ENCODE measurements around the gene A3GALT2.
"Not testable (repeated sequence)": the region's sequence is repeated elsewhere in the genome, so short reads cannot be mapped to it uniquely, and the experiment has no call there.

Gene A3GALT2

GRCh38 chr1:33317946-33318345 is 3.0 kb downstream of the A3GALT2 start:
- no peak for DNase-seq

- DNase-seq, result no peak
These were observed 3.5 kb downstream of the A3GALT2 start for GRCh38 chr1:33317354-33317753.

DNA sequence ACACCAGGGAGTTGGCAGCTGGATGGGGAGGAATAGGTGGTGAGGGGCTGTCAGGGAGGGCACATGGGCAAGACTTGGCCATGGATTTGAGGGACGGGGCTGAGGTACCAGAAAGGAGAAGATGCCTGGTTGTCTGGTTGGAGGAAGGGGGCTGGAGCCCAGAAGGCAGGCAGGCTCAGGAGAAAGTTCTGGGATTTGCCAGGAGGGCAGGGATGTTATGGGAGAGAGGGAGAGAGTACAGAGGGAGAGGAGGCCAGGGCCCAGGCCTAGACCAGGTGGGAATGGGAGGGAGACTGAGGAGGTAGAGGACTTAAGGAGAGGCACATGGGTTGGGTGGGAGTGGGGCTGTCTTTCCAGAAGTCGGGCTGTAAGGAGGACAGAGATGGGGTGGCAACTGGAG is 4.3 kb downstream of the A3GALT2 start:
- no peak for DNase-seq

GRCh38 chr1:33314416-33314815 is 6.5 kb downstream of the A3GALT2 start:
- no peak for DNase-seq

GRCh38 chr1:33312413-33312749 is 8.5 kb downstream of the A3GALT2 start:
- no peak for DNase-seq

DNA sequence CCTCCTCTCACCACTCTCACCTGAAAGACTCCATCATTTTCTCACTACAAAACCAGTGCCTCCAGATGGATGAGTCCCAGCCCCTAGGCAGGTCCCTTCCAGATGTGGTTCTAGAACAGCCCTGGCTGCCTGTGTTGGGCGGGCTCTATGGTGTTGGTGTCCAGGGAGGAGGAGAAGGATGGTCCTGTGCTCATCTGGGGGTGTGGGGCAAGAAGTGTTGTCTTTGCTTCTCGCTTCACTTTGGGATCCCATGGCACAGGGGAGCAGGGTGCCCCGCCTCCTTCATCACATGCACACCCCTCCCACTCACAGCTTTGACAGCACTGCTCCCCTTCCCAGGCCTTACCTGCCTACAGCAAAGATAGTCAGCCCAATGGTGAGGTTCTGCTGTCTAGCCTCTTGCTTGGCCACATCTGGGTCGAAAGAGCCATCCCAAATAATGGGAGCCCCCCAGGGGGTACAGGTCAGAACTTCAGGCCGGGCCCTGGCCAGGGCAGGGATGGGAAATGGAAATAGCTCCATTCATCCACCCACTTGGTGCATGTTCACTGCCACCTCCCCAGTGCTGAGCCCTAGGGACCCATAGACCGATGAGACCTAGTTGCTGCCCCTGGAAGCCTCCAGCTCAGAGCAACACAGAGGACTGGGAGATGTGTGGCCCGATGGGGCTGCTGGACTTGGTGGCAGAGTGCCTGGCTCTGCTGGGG is 9.0 kb downstream of the A3GALT2 start:
- no peak for DNase-seq

GRCh38 chr1:33310702-33311101 is 10.2 kb downstream of the A3GALT2 start:
- DNase-seq, result no peak

GRCh38 chr1:33309351-33309750 is 11.5 kb downstream of the A3GALT2 start:
- DNase-seq, result not testable (repeated sequence)

- DNase-seq, result no peak
These were observed 13.4 kb downstream of the A3GALT2 start for GRCh38 chr1:33307494-33307864.

DNA sequence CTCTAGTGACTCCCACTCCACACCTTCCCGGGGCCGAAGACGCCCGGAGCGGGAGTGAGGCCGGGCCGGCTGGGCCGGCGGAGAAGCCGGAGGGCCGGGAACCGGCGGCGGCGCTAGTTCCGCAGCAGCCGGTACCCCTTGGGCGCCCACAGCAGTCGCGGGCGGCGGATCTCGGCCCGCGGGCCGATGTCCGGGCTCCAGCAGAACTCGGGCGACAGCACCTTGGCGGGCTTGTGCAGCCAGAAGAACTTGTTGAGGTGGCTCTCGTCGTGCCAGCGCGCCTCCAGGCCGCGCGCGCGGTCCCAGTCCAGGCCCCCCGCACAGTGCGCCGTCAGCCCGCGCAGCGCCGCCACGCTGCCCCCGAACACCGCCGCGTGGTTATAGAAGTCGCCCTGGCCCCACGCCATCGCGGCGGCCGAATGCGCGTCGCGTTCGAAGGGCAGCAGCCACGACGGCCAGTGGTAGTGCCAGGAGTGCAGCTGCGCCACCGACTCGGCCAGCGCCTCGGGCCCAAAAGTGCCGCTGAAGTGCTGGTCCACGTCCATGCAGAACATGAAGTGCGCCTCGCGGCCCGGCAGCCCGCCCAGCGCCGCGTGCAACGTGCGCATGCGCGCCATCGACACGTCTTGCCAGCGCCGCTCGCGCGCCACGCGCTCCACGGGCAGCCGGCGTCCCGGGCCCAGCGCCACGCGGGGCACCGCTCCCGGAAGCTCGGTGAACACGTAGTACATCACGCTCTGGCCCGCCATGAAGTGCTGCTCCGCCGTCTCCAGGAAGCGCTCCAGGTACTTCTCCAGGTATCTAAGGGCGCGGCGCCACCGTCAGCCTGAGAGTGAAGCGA is 14.0 kb downstream of the A3GALT2 start:
- DNase-seq, result peak in 4 of 58 donors; percentile 5 to 35 (median 12)

- no peak for DNase-seq
These were observed 14.9 kb downstream of the A3GALT2 start for GRCh38 chr1:33305816-33306652.

GRCh38 chr1:33305016-33305415 is 15.9 kb downstream of the A3GALT2 start:
- no peak for DNase-seq

DNA sequence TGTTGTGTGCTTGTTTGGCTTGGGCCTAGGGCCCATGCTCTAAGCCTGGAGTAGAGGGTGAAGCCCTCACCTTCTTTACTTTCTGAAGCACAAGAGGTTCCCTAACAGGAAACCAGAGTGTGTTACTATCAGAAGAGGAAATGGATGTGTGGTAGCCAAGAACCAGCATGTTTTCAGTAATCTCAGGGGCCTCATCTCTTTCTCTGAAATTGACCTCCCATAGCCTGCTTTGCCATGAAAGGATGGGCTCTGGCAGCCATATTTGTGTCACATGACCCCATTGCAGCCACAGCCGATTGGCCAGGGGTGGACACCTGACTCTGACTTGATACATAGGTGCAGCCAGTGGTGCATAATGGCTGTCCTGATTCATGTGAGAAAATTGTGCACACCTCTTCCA is 18.6 kb downstream of the A3GALT2 start:
- DNase-seq, result no peak

DNA sequence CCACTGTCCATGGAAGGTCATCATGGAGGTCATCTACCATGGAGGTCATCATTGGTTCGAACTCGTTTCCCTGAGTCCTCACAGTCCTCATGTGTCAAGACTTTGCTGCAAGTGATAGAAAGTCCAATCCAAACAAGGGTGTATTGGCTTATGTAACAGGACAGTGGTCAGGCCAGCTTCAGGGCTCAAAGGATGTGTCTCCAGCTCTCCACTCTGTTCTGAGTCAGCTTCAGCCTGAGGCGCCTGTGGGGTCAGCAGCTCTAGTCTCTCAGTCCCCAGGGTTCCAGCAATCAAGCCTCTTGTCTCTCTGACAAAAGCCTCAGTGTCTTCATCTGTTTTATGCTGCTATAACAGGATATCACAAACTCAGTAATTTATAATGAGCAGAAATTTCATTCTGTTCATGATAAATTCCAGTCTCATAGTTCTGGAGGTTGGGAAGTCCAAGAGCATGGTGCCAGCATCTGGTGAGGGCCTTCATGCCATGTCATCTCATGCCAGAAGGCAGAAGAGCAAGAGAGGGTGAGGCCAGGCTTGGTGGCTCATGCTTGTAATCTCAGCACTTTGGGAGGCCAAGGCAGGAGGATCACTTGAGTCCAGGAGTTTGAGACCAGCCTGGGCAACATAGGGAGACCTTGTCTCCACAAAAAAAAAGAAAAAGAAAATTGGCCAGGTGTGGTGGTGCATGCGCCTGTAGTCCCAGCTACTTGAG is 19.5 kb downstream of the A3GALT2 start:
- no peak for DNase-seq

- peak in 6 of 58 donors; percentile 14 to 57 (median 20) for DNase-seq
These were observed 20.2 kb downstream of the A3GALT2 start for GRCh38 chr1:33300673-33301072.

- DNase-seq, result no peak
These were observed 21.3 kb downstream of the A3GALT2 start for GRCh38 chr1:33299461-33300155.

- peak in 34 of 58 donors; percentile 8 to 57 (median 20) for DNase-seq
These were observed 22.1 kb downstream of the A3GALT2 start for GRCh38 chr1:33298623-33299277.

GRCh38 chr1:33297911-33298622 is 22.8 kb downstream of the A3GALT2 start:
- no peak for DNase-seq

DNA sequence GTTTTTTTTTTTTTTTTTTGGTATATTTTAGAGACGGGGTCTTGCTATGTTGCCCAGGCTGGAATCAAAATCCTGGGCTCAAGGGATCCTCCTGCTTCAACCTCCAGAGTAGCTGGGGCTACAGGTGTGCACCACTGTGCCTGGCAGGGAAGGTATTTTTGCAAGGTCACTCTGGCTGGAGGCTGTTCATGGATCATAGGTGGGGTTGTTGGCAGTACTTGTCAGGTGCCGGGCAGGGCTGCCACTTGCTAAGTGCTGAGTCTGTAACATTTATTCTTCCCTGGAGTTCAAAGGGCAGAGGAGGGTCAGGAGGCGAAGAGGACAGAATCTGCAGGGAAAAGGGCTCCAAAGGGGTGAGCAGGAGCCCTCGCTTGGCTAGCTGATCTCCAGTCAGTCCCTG is 24.1 kb downstream of the A3GALT2 start:
- no peak for DNase-seq

All from anterior cingulate cortex (tissue), 58 donors.